Skeletal muscle tissue (tissue), 4 donors: ENCODE measurements around the gene ACER2. TPM values are rescaled to one million over a fixed set of nuclear protein-coding genes. Genes with fewer than 3 reads are reported as not detected.
"Not testable (repeated sequence)": the region's sequence is repeated elsewhere in the genome, so short reads cannot be mapped to it uniquely, and the experiment has no call there.

Source experiments
- H3K27ac ChIP-seq: one replicate; pipeline ENCODE4 v1.7.0; 2013; ENCODE audit warnings: mild to moderate bottlenecking, low read depth, low read length, inconsistent platforms
- H3K27me3 ChIP-seq, 3 donors: one replicate each; pipeline ENCODE4 v1.7.0; 2013; ENCODE audit warnings: low read length in 3 of 3; ENCODE audit not compliant: control insufficient read depth in 3 of 3, insufficient read depth in 3 of 3
- H3K36me3 ChIP-seq, 3 donors: one replicate each; pipeline ENCODE4 v1.7.0; 2013; ENCODE audit warnings: low read length in 3 of 3; ENCODE audit not compliant: control insufficient read depth in 3 of 3, insufficient read depth in 3 of 3
- H3K4me1 ChIP-seq, 3 donors: one replicate each; pipeline ENCODE4 v1.7.0; 2013; ENCODE audit warnings: low read length in 3 of 3, mild to moderate bottlenecking in 3 of 3; ENCODE audit not compliant: control insufficient read depth in 3 of 3, insufficient read depth in 3 of 3
- H3K4me3 ChIP-seq, 3 donors: one replicate each; pipeline ENCODE4 v1.7.0; 2013; ENCODE audit warnings: low read length in 3 of 3
- H3K9ac ChIP-seq, 3 donors: one replicate each; pipeline ENCODE4 v1.7.0; 2013; ENCODE audit warnings: low read length in 3 of 3, mild to moderate bottlenecking in 3 of 3, moderate library complexity in 2 of 3, low read depth in 1 of 3
- H3K9me3 ChIP-seq, 3 donors: one replicate each; pipeline ENCODE4 v1.7.0; 2013; ENCODE audit warnings: low read length in 3 of 3; ENCODE audit not compliant: control insufficient read depth in 3 of 3
- total RNA-seq: library from RNA; depleted of rRNA; stranded (reverse); fragments of >200 nt; gene quantifications from one replicate; pipeline ENCODE4 v1.2.3, GENCODE V29; 2014
- donor health status: Osteomylitis.

The ACER2 gene
- total RNA-seq, 1 donor from 2014 or later, result 1.6 TPM

- H3K9me3 ChIP-seq, result no peaks in the 10 kb centered on the region
- H3K27me3 ChIP-seq, result no peaks in the 10 kb centered on the region
- peaks cover 9 to 15% (median 14%) of the 10 kb centered on the region in 3 donors for H3K4me1 ChIP-seq
- peak overlapping the region; percentile 85 to 91 (median 89) for H3K9ac ChIP-seq
- H3K36me3 ChIP-seq, result peaks cover 22 to 42% (median 36%) of the 10 kb centered on the region in 3 donors
- H3K4me3 ChIP-seq, result peak overlapping the region; percentile 78 to 96 (median 92)
- peak overlapping the region; percentile 86 for H3K27ac ChIP-seq
Observed at GRCh38 chr9:19379697-19380046, 29.1 kb upstream of the ACER2 start.

- Histone ChIP-seq H3K9me3 (no peaks in the 10 kb centered on the region), H3K27me3 (no peaks in the 10 kb centered on the region), H3K4me1 (peaks cover 9 to 15% (median 14%) of the 10 kb centered on the region in 3 donors), H3K4me3 (peak overlapping the region; percentile 78 to 96 (median 92)), H3K9ac (peak overlapping the region; percentile 85 to 91 (median 89)), H3K27ac (peak overlapping the region; percentile 86), H3K36me3 (peaks cover 16 to 32% (median 26%) of the 10 kb centered on the region in 3 donors)
Observed at GRCh38 chr9:19380826-19381075, 28.1 kb upstream of the ACER2 start.

GRCh38 chr9:19381656-19382055, 27.2 kb upstream of the ACER2 start:
- H3K36me3 ChIP-seq, result peaks cover 12 to 24% (median 19%) of the 10 kb centered on the region in 3 donors
- H3K9me3 ChIP-seq, result no peaks in the 10 kb centered on the region
- H3K27ac ChIP-seq, result no peak overlapping the region
- no peaks in the 10 kb centered on the region for H3K27me3 ChIP-seq
- H3K4me1 ChIP-seq, result peaks cover 9 to 15% (median 14%) of the 10 kb centered on the region in 3 donors
- H3K9ac ChIP-seq, result no peak overlapping the region
- no peak overlapping the region for H3K4me3 ChIP-seq

GRCh38 chr9:19385212-19385611, 23.6 kb upstream of the ACER2 start:
- H3K36me3 ChIP-seq, H3K9ac ChIP-seq, H3K4me1 ChIP-seq, H3K27ac ChIP-seq, H3K4me3 ChIP-seq, H3K9me3 ChIP-seq, H3K27me3 ChIP-seq: not testable (repeated sequence)

- Histone ChIP-seq H3K4me3 (no peak overlapping the region), H3K9me3 (no peaks in the 10 kb centered on the region), H3K27ac (no peak overlapping the region), H3K27me3 (no peaks in the 10 kb centered on the region), H3K36me3 (no peaks in the 10 kb centered on the region), H3K4me1 (peaks cover 0 to 3% (median 0%) of the 10 kb centered on the region in 3 donors), H3K9ac (no peak overlapping the region)
Observed at GRCh38 chr9:19385786-19386501, 22.9 kb upstream of the ACER2 start.

- no peaks in the 10 kb centered on the region for H3K9me3 ChIP-seq
- H3K4me3 ChIP-seq, result no peak overlapping the region
- no peaks in the 10 kb centered on the region for H3K4me1 ChIP-seq
- no peaks in the 10 kb centered on the region for H3K36me3 ChIP-seq
- no peak overlapping the region for H3K9ac ChIP-seq
- no peak overlapping the region for H3K27ac ChIP-seq
- H3K27me3 ChIP-seq, result no peaks in the 10 kb centered on the region
Observed at GRCh38 chr9:19386502-19387044, 22.2 kb upstream of the ACER2 start.

GRCh38 chr9:19387317-19387716, 21.5 kb upstream of the ACER2 start:
- no peaks in the 10 kb centered on the region for H3K4me1 ChIP-seq
- no peak overlapping the region for H3K27ac ChIP-seq

GRCh38 chr9:19389539-19389938, 19.3 kb upstream of the ACER2 start:
- not testable (repeated sequence) for H3K9ac ChIP-seq, H3K9me3 ChIP-seq

More at GRCh38 chr9:19387317-19387716, 21.5 kb upstream of the ACER2 start:
- Histone ChIP-seq H3K4me3 (no peak overlapping the region), H3K36me3 (no peaks in the 10 kb centered on the region), H3K9ac (no peak overlapping the region), H3K9me3 (no peaks in the 10 kb centered on the region), H3K27me3 (no peaks in the 10 kb centered on the region)

GRCh38 chr9:19397845-19398244, 11.0 kb upstream of the ACER2 start:
- Histone ChIP-seq H3K9me3 (no peaks in the 10 kb centered on the region), H3K4me3 (no peak overlapping the region), H3K4me1 (no peaks in the 10 kb centered on the region), H3K27ac (no peak overlapping the region), H3K36me3 (no peaks in the 10 kb centered on the region), H3K9ac (no peak overlapping the region), H3K27me3 (no peaks in the 10 kb centered on the region)

More at GRCh38 chr9:19389539-19389938, 19.3 kb upstream of the ACER2 start:
- not testable (repeated sequence) for H3K4me1 ChIP-seq, H3K36me3 ChIP-seq, H3K27me3 ChIP-seq, H3K27ac ChIP-seq, H3K4me3 ChIP-seq

GRCh38 chr9:19403231-19403630, 5.6 kb upstream of the ACER2 start:
- not testable (repeated sequence) for H3K36me3 ChIP-seq, H3K27me3 ChIP-seq, H3K9me3 ChIP-seq, H3K4me1 ChIP-seq, H3K9ac ChIP-seq, H3K4me3 ChIP-seq, H3K27ac ChIP-seq
